UCSD-AML1 (cell line): ENCODE measurements around the gene SORL1-AS1.
A peak's percentile ranks its signal among the peaks of the same experiment; 100 is the strongest.

Experiments used
- DNase-seq: peaks from one replicate; lab custom pipeline; 2025; ENCODE audit not compliant: unreplicated experiment; lab: John Stamatoyannopoulos, UW

The SORL1-AS1 gene

GRCh38 chr11:121476379-121477032, 23.7 kb upstream of the SORL1-AS1 start:
- no peak for DNase-seq

- DNase-seq: no peak
These were observed 21.9 kb upstream of the SORL1-AS1 start for GRCh38 chr11:121474680-121475079.

- no peak for DNase-seq
These were observed 20.5 kb upstream of the SORL1-AS1 start for GRCh38 chr11:121473064-121473777.

DNA sequence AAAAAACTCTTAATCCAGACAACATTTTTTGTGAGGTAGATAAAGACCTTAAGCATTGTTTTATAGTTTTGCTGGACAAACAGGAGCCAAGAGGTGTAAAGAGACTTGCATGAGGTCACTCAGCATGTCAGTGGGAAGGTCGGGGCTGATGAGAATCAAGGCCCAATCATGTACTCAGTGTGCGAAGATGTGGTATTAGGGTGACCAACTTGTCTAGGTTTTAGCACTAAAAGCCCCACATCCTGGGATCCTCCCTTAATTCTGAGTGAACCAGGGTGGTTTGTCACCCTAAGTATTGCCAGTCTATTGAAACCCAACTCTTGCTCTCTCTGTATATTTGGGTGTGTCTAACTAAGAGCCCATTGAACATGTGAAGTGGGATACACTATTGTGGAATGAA, 19.5 kb upstream of the SORL1-AS1 start:
- no peak for DNase-seq

DNA sequence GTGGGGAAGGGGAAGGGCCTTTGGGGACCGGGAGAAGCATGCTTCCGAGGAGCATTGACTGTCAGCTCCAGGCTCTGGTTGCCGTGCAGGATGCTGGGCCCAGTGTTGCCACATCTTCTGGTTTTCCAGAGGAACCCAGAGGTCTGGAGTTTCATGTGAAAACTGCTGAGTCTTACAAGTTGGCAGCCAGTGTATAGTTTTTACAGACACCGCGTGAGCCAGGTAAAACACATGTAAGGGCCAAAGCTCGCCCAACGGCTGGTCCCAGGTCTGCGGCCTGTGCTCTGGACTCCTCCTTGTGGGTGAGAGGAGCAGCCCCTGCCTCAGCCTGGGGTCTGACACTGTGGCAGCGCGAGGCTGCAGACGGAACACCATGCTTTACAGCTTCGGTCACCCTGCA, 18.4 kb upstream of the SORL1-AS1 start:
- DNase-seq: no peak

GRCh38 chr11:121469910-121470309, 17.1 kb upstream of the SORL1-AS1 start:
- DNase-seq: no peak

- no peak for DNase-seq
These were observed 15.2 kb upstream of the SORL1-AS1 start for GRCh38 chr11:121467965-121468364.

- DNase-seq: no peak
These were observed 14.7 kb upstream of the SORL1-AS1 start for GRCh38 chr11:121467471-121467870.

DNA sequence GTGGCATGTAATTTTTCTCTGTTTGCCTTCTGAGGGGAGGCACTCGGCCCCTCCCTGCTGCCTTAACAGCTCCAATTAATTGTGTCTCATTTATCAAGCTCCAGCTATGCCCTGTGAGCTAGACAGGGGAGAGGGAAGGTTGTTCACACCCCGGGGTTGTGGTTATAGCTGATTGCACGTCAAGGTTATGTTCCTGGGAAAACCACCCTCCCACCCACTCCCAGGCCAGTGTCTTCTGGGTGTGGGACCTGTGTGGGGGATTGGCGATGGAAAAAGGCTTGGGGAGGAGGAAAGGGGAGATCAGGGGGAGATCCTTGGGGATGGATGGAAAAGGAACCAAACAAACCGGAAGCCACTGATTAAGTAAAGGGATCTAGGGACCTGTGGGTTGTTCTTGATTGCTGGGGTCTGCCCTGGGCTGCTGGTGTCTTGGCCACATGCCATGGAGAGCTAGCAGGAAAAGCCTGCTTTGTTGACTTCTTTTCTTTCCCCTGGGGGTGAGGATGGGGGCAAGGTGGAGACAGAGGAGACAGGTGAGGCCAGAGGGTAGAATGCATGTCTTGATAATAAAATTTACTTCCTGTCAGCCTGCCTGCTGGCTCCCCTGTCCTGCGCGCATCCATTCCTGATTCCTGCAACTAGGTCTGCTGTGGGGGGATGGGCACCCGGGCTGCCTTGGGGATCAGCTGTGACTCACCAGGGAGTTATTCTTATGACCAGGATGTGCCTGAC, 13.5 kb upstream of the SORL1-AS1 start:
- DNase-seq: peak; percentile 52

- no peak for DNase-seq
These were observed 12.9 kb upstream of the SORL1-AS1 start for GRCh38 chr11:121465709-121466062.

DNA sequence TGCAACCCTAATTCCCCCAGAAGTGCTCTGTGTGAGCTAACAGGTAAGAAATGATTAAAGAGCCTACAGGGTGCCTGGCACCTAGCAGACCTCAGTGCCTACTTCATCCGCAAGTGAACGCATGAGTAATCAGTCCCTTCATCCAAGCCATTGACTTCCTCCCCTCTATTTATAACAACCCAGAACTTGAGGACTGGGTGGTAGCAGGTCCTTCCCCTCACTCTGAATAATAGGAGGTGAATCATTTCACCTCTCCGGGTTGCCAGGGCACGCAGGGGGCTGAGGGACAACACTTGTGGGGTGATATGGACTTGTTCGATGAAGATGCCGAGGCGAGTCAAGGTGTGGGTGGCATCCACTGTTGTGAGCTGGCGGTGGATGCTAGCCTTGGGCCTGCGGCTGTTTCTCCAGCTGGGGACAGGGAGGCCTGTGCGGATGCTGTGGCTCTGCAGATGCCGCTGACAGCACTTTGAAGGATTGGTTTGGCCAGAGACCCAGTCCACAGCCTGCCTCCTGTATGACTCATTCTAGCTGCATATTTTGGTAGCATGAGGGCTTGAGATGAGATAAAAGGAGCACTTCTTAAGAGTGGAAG, 11.7 kb upstream of the SORL1-AS1 start:
- DNase-seq: peak; percentile 68

GRCh38 chr11:121463689-121464335, 11.0 kb upstream of the SORL1-AS1 start:
- no peak for DNase-seq

- no peak for DNase-seq
These were observed 9.1 kb upstream of the SORL1-AS1 start for GRCh38 chr11:121461843-121462242.

DNA sequence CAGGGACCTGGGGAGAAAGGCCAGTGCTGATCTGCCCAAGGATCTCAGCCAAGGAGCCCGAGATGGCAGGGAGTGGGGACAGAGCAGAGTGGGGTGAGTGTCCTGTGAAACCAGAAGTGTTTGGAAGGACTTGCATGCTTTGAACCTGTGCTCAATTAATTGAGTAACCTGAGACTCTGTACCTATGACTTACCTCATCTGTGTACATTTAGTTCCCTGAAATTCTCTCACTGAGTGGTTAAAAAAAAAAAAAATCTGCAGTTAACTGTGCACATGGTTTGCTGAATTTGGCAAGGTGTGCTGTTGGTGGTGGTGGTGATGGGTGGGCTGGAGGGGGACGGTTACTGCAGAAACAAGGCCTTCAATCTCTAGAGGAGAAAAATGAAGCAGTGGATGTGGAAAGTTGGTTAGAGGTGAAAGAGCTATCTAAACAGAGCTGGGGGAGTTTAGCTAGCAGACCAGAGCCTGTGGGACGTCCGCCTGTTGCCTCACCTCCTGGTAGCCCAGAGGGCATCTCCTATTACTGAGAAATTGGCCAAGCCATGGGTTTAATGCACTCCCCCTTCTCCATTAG, 8.3 kb upstream of the SORL1-AS1 start:
- DNase-seq: no peak

DNA sequence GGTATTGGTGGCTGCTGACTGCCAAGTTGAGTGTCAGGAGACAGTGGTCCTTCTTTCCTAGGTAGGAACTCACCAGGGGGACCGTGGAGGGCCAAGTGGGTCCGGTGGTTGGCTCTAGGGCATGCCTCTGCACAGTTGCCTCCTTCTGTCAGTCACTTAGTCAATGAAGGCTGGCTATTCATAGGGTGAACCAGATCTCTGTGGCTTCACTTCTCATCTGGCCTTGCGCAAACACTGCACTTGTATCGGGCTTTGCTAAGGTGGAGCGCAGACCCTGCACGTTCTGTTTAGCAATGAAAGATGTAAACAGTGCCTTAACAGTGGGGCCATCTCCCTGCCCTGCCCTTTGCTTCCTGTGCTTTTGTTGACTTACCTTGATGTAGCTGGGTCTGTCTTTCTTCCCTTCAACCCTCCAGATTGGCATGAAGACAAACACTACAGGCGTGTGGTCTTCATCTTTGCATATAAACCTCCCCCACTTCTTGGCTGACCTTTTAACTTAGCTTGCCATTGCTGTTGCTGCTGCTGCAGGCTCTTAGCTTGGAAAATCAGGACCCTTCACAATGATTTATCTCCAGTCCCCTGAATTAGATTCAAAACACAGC, 6.7 kb upstream of the SORL1-AS1 start:
- no peak for DNase-seq

GRCh38 chr11:121458551-121458950, 5.8 kb upstream of the SORL1-AS1 start:
- no peak for DNase-seq

GRCh38 chr11:121456816-121457431, 4.2 kb upstream of the SORL1-AS1 start:
- DNase-seq: no peak

GRCh38 chr11:121456151-121456550, 3.4 kb upstream of the SORL1-AS1 start:
- no peak for DNase-seq

DNA sequence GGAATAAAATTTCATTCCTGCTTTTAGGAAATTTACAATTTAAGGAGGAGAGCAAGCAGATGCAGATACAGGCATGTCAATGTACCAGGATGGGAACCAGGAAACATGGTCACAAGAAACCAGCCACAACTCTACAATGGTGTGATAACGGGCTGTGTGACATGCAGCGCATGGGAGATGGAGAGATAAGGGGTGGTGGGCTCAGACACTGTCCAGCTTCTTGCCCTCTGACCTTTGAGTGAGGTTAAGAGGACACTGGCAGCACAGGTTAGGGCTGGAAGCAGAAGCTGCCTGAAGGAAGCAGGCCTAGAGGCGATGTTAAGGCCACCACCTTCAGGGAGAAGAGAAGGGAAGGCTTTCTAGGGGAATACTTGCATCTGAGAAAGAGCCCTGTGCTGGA, 2.3 kb upstream of the SORL1-AS1 start:
- no peak for DNase-seq
